H1 (cell line): ENCODE data around the gene UFD1. TPM values are rescaled to one million over a fixed set of nuclear protein-coding genes. Genes with fewer than 3 reads are reported as not detected.

Source experiments
- CTCF ChIA-PET: fragments of 300-600 bp; sonication (Branson Sonifier 250); formaldehyde crosslinking; loops from one replicate; lab custom pipeline; 2021; ENCODE audit not compliant: partially characterized antibody; lab: Charles Lee
- POLR2A ChIA-PET: fragments of 300-600 bp; sonication (Branson Sonifier 250); formaldehyde crosslinking; loops from one replicate; lab custom pipeline; 2021; ENCODE audit warnings: inconsistent platforms; ENCODE audit not compliant: partially characterized antibody; lab: Charles Lee
- DNase-seq, 2 experiments: peaks; one replicate each; pipeline versions ENCODE4 v3.0.0 to v3.0.0-alpha.2; 2010 to 2022; ENCODE audit warnings: low spot score in 2 of 2, low read depth in 1 of 2, mixed read lengths in 1 of 2
- FAIRE-seq: peaks from 2 replicates; lab custom pipeline; 2011; peaks lifted over from hg19 to GRCh38; lab: Jason Lieb, UNC
- H2AFZ ChIP-seq: 2 replicates; pipeline ENCODE4 v1.8.1; 2012; ENCODE audit warnings: low read length, inconsistent platforms
- H2AK5ac ChIP-seq: 2 replicates; pipeline ENCODE4 v1.6.1; 2013; ENCODE audit warnings: low read depth, low read length
- H2BK120ac ChIP-seq: replicated peaks from 2 replicates; pipeline ENCODE3; 2013; ENCODE audit warnings: low read depth, low read length, inconsistent platforms
- H2BK12ac ChIP-seq: 2 replicates; pipeline ENCODE4 v1.6.1; 2013; ENCODE audit warnings: low read depth, low read length
- H2BK15ac ChIP-seq: 2 replicates; pipeline ENCODE4 v1.6.1; 2013; ENCODE audit warnings: low read length
- H2BK20ac ChIP-seq: 2 replicates; pipeline ENCODE4 v1.6.1; 2013; ENCODE audit warnings: low read length
- H2BK5ac ChIP-seq: 2 replicates; pipeline ENCODE4 v1.6.1; 2013; ENCODE audit warnings: low read depth, low read length
- H3K14ac ChIP-seq: 2 replicates; pipeline ENCODE4 v1.6.1; 2013; ENCODE audit warnings: inconsistent platforms; ENCODE audit not compliant: insufficient read length
- H3K18ac ChIP-seq: 2 replicates; pipeline ENCODE4 v1.6.1; 2013; ENCODE audit warnings: low read length; ENCODE audit errors: extremely low read depth
- H3K23ac ChIP-seq: 2 replicates; pipeline ENCODE4 v1.6.1; 2013; ENCODE audit warnings: inconsistent platforms; ENCODE audit not compliant: insufficient read length
- H3K23me2 ChIP-seq: 2 replicates; pipeline ENCODE4 v1.6.1; 2013; ENCODE audit warnings: low read depth, low read length
- H3K27ac ChIP-seq: 2 replicates; pipeline ENCODE4 v1.6.1; 2011; ENCODE audit warnings: low read depth, low read length, inconsistent platforms
- H3K27me3 ChIP-seq, 4 experiments: replicated peaks in 1 of 4; 1 replicate in 1 of 4; 2 replicates in 3 of 4; pipeline versions ENCODE4 v1.6.1 to v1.8.1; 2011 to 2013; ENCODE audit warnings: low read length in 3 of 4, mild to moderate bottlenecking in 3 of 4, inconsistent platforms in 2 of 4, mixed read lengths in 2 of 4, moderate library complexity in 1 of 4; ENCODE audit not compliant: control insufficient read depth in 3 of 4, insufficient read depth in 3 of 4; ENCODE audit errors: extremely low read depth in 1 of 4
- H3K36me3 ChIP-seq, 4 experiments: 2 replicates each; pipeline versions ENCODE4 v1.6.1 to v1.8.1; 2011 to 2013; ENCODE audit warnings: mild to moderate bottlenecking in 4 of 4, low read length in 3 of 4, moderate library complexity in 2 of 4, control low read depth in 1 of 4, inconsistent platforms in 1 of 4; ENCODE audit not compliant: insufficient read depth in 4 of 4, control insufficient read depth in 2 of 4
- H3K4ac ChIP-seq: replicated peaks from 2 replicates; pipeline ENCODE3; 2013; ENCODE audit warnings: low read length, low read depth, mixed read lengths, inconsistent platforms; ENCODE audit not compliant: insufficient read length
- H3K4me1 ChIP-seq, 4 experiments: replicated peaks in 1 of 4; 1 replicate in 1 of 4; 2 replicates in 3 of 4; pipeline versions ENCODE4 v1.6.1 to v1.8.1; 2011 to 2013; ENCODE audit warnings: low read length in 3 of 4, inconsistent platforms in 2 of 4, mixed read lengths in 1 of 4; ENCODE audit not compliant: insufficient read depth in 4 of 4, control insufficient read depth in 3 of 4
- H3K4me2 ChIP-seq, 2 experiments: 2 replicates each; pipeline versions ENCODE4 v1.6.1 to v1.8.1; 2011 to 2013; ENCODE audit warnings: low read depth in 2 of 2, low read length in 2 of 2, control low read depth in 1 of 2, inconsistent platforms in 1 of 2, mild to moderate bottlenecking in 1 of 2; ENCODE audit not compliant: insufficient read depth in 1 of 2
- H3K4me3 ChIP-seq, 4 experiments: fragments of 200-600, 300-600 bp in 1 of 4; sonication (generic), shearing (Covaris generic), sonication (Bioruptor Twin) in 1 of 4; 2 replicates each; pipeline versions ENCODE4 v1.5.1 to v1.8.1; 2011 to 2016; ENCODE audit warnings: low read length in 4 of 4, low read depth in 3 of 4, control low read depth in 2 of 4, inconsistent platforms in 2 of 4, mild to moderate bottlenecking in 2 of 4, mixed read lengths in 1 of 4, moderate library complexity in 1 of 4; ENCODE audit not compliant: insufficient read depth in 2 of 4; ENCODE audit errors: extremely low read depth in 1 of 4
- H3K56ac ChIP-seq: replicated peaks from 2 replicates; pipeline ENCODE3; 2013; ENCODE audit warnings: low read depth, mild to moderate bottlenecking, mixed read lengths, low read length, inconsistent platforms; ENCODE audit not compliant: insufficient read length
- H3K79me1 ChIP-seq: 2 replicates; pipeline ENCODE4 v1.6.1; 2013; ENCODE audit warnings: low read depth, low read length, control low read depth
- H3K79me2 ChIP-seq, 2 experiments: 2 replicates each; pipeline versions ENCODE4 v1.6.1 to v1.8.1; 2012 to 2013; ENCODE audit warnings: low read length in 2 of 2, mild to moderate bottlenecking in 2 of 2, inconsistent platforms in 1 of 2; ENCODE audit not compliant: insufficient read depth in 2 of 2, control insufficient read depth in 1 of 2
- H3K9ac ChIP-seq, 4 experiments: replicated peaks in 1 of 4; 1 replicate in 1 of 4; 2 replicates in 3 of 4; pipeline versions ENCODE4 v1.6.1 to v1.8.1; 2011 to 2013; ENCODE audit warnings: low read depth in 3 of 4, low read length in 3 of 4, control low read depth in 2 of 4, mild to moderate bottlenecking in 2 of 4, moderate library complexity in 2 of 4, inconsistent platforms in 1 of 4; ENCODE audit errors: extremely low read depth in 1 of 4
- H3K9me3 ChIP-seq, 2 experiments: 2 replicates each; pipeline versions ENCODE4 v1.6.1 to v1.8.1; 2012 to 2013; ENCODE audit warnings: mild to moderate bottlenecking in 2 of 2, moderate library complexity in 2 of 2, control low read depth in 1 of 2, inconsistent platforms in 1 of 2, low read depth in 1 of 2, low read length in 1 of 2, mixed read lengths in 1 of 2; ENCODE audit not compliant: insufficient read depth in 2 of 2
- H4K20me1 ChIP-seq, 2 experiments: replicated peaks in 1 of 2; 2 replicates each; pipeline versions ENCODE3 to v1.8.1; 2011 to 2013; ENCODE audit warnings: inconsistent platforms in 2 of 2, low read length in 2 of 2, mild to moderate bottlenecking in 1 of 2; ENCODE audit not compliant: insufficient read depth in 2 of 2, control insufficient read depth in 1 of 2
- H4K5ac ChIP-seq: 2 replicates; pipeline ENCODE4 v1.6.1; 2013; ENCODE audit warnings: low read length, low read depth, mixed read lengths, inconsistent platforms; ENCODE audit not compliant: insufficient read length
- H4K8ac ChIP-seq: 2 replicates; pipeline ENCODE4 v1.8.0; 2013; ENCODE audit warnings: mild to moderate bottlenecking, moderate library complexity, low read length, inconsistent platforms; ENCODE audit not compliant: insufficient read depth; ENCODE audit errors: extremely low read depth
- H4K91ac ChIP-seq: replicated peaks from 2 replicates; pipeline ENCODE3; 2013; ENCODE audit warnings: low read length, mixed read lengths, inconsistent platforms; ENCODE audit not compliant: insufficient read length
- ASH2L ChIP-seq: fragments of 200-600, 300-600 bp; sonication (generic); IDR thresholded peaks from one replicate; pipeline ENCODE4 v1.7.1; 2017; ENCODE audit warnings: low read length
- BACH1 ChIP-seq: IDR thresholded peaks from 2 replicates; pipeline ENCODE4 v1.6.1; 2012; ENCODE audit warnings: low read length, improper control_type of control experiment
- BCL11A ChIP-seq, 2 experiments: IDR thresholded peaks; one replicate each; pipeline ENCODE4 v1.6.1; 2011; ENCODE audit warnings: low read depth in 2 of 2, low read length in 2 of 2, mild to moderate bottlenecking in 2 of 2
- HDAC2 ChIP-seq, 2 experiments: fragments of 300-600 bp in 1 of 2; sonication (generic) in 1 of 2; IDR thresholded peaks; 2 replicates each; pipeline ENCODE4 v1.6.1; 2011 to 2012; ENCODE audit warnings: low read depth in 2 of 2, low read length in 2 of 2, mild to moderate bottlenecking in 2 of 2, moderate library complexity in 2 of 2, borderline replicate concordance in 1 of 2, inconsistent platforms in 1 of 2
- JUND ChIP-seq: IDR thresholded peaks from 2 replicates; pipeline ENCODE4 v1.6.1; 2011; ENCODE audit warnings: mild to moderate bottlenecking, improper control_type of control experiment, low read length
- PHF8 ChIP-seq: fragments of 200-600 bp; sonication (generic); conservative IDR thresholded peaks from 2 replicates; pipeline ENCODE4 v1.7.1; 2012; ENCODE audit warnings: low read depth, mild to moderate bottlenecking, inconsistent platforms, low read length, moderate library complexity
- POLR2A ChIP-seq, 2 experiments: IDR thresholded peaks; 1 replicate in 1 of 2; 2 replicates in 1 of 2; pipeline ENCODE4 v1.6.1; 2011; ENCODE audit warnings: low read depth in 2 of 2, low read length in 2 of 2, mild to moderate bottlenecking in 2 of 2; ENCODE audit errors: control extremely low read depth in 1 of 2
- POU5F1 ChIP-seq: IDR thresholded peaks from 2 replicates; pipeline ENCODE4 v1.6.1; 2011; ENCODE audit warnings: low read depth, mild to moderate bottlenecking, low read length, moderate library complexity
- SIN3A ChIP-seq, 2 experiments: IDR thresholded peaks in 1 of 2; conservative IDR thresholded peaks in 1 of 2; 2 replicates each; pipeline ENCODE4 v1.6.1; 2011 to 2012; ENCODE audit warnings: low read length in 2 of 2, improper control_type of control experiment in 1 of 2, low read depth in 1 of 2, mild to moderate bottlenecking in 1 of 2
- TAF7 ChIP-seq: optimal IDR thresholded peaks from 2 replicates; pipeline ENCODE3; 2011; ENCODE audit warnings: low read depth, mild to moderate bottlenecking, inconsistent platforms, low read length, moderate library complexity, borderline replicate concordance
- WGBS, 2 experiments: shearing (Covaris generic) in 1 of 2; methylation state at CpG; one replicate each; pipeline versions ENCODE4 v1.1.6 to v1.1.7; 2013 to 2015; ENCODE audit warnings: low lambda C conversion rate in 2 of 2, mixed read lengths in 2 of 2, inconsistent platforms in 1 of 2, low coverage in 1 of 2, missing lambda C conversion rate in 1 of 2; ENCODE audit not compliant: insufficient replicate concordance in 2 of 2, insufficient coverage in 1 of 2, insufficient read length in 1 of 2; ENCODE audit errors: extremely low coverage in 1 of 2, missing lambda C conversion rate in 1 of 2; 5-methylcytosine and 5-hydroxymethylcytosine counted together
- polyA plus RNA-seq, 7 experiments: library from polyadenylated mRNA; depleted of rRNA in 3 of 7; stranded (reverse) in 5 of 7; unstranded in 2 of 7; fragments of >200 nt in 5 of 7; fragments of 200-250 nt in 2 of 7; gene quantifications; 1 replicate in 5 of 7; 2 replicates in 1 of 7; 4 replicates in 1 of 7; pipeline versions ENCODE4 v1.2.1 to v1.2.3, GENCODE V29; 2011 to 2013; ENCODE audit warnings: missing spikeins in 2 of 7, mixed read lengths in 2 of 7
- total RNA-seq: library from RNA; stranded (reverse); fragmentation: NEBNext Ultra II Directional; extraction: Animal tissue kit (Norgen Biotek cat#: 25700); gene quantifications from 2 replicates; pipeline ENCODE4 v1.2.1, GENCODE V29; 2021

The UFD1 gene
- total and polyA plus RNA-seq, 2 of the 8 experiments (the other 6 are each of a cell fraction or from before 2014, with no cell fraction given): 74.6 to 116 TPM

DNA sequence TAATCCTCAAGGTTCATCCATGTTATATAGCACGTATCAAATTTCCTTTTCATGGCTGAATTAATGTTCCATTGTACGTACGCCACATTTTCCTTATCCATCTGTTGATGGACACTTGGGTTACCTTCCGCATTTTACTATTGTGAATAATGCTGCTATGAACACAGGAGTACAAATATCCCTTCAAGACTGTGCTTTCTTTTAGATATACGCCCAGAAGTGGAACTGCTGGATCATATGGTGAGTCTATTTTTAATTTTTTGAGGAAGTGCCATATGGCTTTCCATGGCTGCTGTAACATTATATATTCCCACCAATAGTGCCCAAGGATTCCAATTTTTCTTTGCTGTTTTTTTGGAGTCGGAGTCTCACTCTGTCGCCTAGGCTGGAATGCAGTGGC lies 40.7 kb downstream of the UFD1 start:
- Histone ChIP-seq H3K14ac (no peak overlapping the region), H3K27me3 (no peaks in the 10 kb centered on the region), H2BK120ac (no peak overlapping the region), H3K36me3 (peaks cover 6 to 11% (median 9%) of the 10 kb centered on the region in 4 experiments; a peak in 5 of 8 replicates), H2AK5ac (no peak overlapping the region), H3K9me3 (no peaks in the 10 kb centered on the region), H4K5ac (no peak overlapping the region), H3K79me1 (peaks cover 4% of the 10 kb centered on the region), H3K23me2 (no peaks in the 10 kb centered on the region), H4K91ac (no peak overlapping the region), H3K4me1 (no peaks in the 10 kb centered on the region), H4K20me1 (peaks cover 5 to 11% of the 10 kb centered on the region in 2 experiments), H2BK12ac (no peak overlapping the region), H2AFZ (no peak overlapping the region), H2BK20ac (no peak overlapping the region), H3K56ac (no peak overlapping the region), H4K8ac (no peak overlapping the region), H3K79me2 (peaks cover 0 to 4% of the 10 kb centered on the region in 2 experiments; a peak in 2 of 4 replicates), H3K4me3 (no peak overlapping the region), H3K9ac (no peak overlapping the region), H2BK5ac (no peak overlapping the region), H3K27ac (no peak overlapping the region), H3K23ac (no peak overlapping the region), H3K18ac (no peak overlapping the region), H3K4ac (no peak overlapping the region), H2BK15ac (no peak overlapping the region), H3K4me2 (no peak overlapping the region)
- FAIRE-seq (no peak), DNase-seq (no peak)
- TF ChIP-seq SIN3A (conservative IDR thresholded peaks at IDR 0.05 in 1 of 2, IDR thresholded peaks at IDR 0.05 in 1 of 2; ENCODE audit: low read depth in 1 of 2, low read length in 2 of 2) (no peak), BCL11A (IDR thresholded peaks at IDR 0.05; ENCODE audit: low read depth in 2 of 2, low read length in 2 of 2) (no peak), JUND (no peak), ASH2L (no peak), POLR2A (IDR thresholded peaks at IDR 0.05; ENCODE audit: control extremely low read depth in 1 of 2, low read depth in 2 of 2, low read length in 2 of 2) (no peak), POU5F1 (no peak), BACH1 (no peak), PHF8 (no peak), TAF7 (no peak), HDAC2 (IDR thresholded peaks at IDR 0.05; ENCODE audit: borderline replicate concordance in 1 of 2, low read depth in 2 of 2, low read length in 2 of 2) (no peak)
- POLR2A ChIA-PET: interaction anchor here (0.6 to 1.1 kb wide), 5 partner anchors 13 to 621 kb away, joined by 3 read pairs; partner anchors contain the start of gene DGCR6
- CTCF ChIA-PET: no interaction called here
- WGBS, 2 experiments: 84% methylated on average over 7 of the region's 7 CpGs; no CpG with 5 or more reads in 1 of the 2 experiments
